Measurements from ENCODE around the gene IPP. TPM values are rescaled to one million over a fixed set of nuclear protein-coding genes. Genes with fewer than 3 reads are reported as not detected.
A peak's percentile ranks its signal among the peaks of the same experiment; 100 is the strongest.
"Not testable (repeated sequence)": the region's sequence is repeated elsewhere in the genome, so short reads cannot be mapped to it uniquely, and the experiment has no call there.

Gene IPP
- total RNA-seq, 2 experiments from 2014 or later: 6.0 to 6.6 TPM

DNA sequence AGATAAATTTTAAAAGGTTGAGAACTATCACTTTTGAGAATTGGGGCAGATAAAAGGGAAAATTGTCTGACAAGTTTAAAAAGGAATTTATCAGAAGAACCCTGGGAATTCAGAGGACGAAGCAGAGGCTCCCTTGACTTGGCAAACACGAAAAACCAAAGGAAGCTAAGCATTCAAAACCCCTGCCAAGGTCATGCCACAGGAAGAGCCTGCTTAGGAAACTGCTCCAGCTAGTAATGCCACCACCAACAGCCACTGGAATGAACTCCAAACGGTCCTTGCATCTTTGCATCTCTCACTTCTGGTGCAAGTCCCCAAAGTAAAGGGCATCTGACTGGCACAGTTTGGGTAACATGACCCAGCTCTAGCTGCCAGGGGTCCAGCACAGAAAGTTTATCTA, 71.3 kb downstream of the IPP start:
- Mint-ChIP-seq H3K9me3 (no peaks in the 10 kb centered on the region), H3K27ac (peak overlapping the region; percentile 39)
- no peak for ATAC-seq (ENCODE audit: poor library complexity)

DNA sequence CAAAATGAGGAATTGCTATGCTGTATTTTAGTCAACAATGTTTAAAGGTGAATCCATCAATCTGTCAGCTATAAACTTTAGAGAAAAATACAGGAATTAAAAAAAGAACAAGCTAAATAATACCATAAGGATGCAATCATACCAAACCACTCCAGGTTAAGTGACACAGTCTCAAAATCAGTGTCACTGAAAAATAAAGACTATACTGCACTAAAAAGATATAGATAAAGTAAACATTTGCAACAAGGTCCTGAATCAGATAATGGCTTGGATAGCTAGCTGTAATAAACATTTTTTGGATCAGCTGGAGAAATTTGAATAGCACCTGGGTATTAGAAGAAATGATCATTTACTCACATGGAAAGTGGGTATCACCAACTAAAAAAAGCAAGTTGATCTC, 72.0 kb downstream of the IPP start:
- TF ChIP-seq, protein P1, sequence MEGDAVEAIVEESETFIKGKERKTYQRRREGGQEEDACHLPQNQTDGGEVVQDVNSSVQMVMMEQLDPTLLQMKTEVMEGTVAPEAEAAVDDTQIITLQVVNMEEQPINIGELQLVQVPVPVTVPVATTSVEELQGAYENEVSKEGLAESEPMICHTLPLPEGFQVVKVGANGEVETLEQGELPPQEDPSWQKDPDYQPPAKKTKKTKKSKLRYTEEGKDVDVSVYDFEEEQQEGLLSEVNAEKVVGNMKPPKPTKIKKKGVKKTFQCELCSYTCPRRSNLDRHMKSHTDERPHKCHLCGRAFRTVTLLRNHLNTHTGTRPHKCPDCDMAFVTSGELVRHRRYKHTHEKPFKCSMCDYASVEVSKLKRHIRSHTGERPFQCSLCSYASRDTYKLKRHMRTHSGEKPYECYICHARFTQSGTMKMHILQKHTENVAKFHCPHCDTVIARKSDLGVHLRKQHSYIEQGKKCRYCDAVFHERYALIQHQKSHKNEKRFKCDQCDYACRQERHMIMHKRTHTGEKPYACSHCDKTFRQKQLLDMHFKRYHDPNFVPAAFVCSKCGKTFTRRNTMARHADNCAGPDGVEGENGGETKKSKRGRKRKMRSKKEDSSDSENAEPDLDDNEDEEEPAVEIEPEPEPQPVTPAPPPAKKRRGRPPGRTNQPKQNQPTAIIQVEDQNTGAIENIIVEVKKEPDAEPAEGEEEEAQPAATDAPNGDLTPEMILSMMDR (IDR thresholded peaks at IDR 0.05): no peak
- H3K27ac Mint-ChIP-seq: no peak overlapping the region
- intact Hi-C loops (cut with DNase I, micrococcal nuclease): no loop called here
- ATAC-seq (ENCODE audit: poor library complexity): no peak
- Histone ChIP-seq H3K27me3 (ENCODE audit: control insufficient read depth in 1 of 2, insufficient read depth in 2 of 2, low read length in 2 of 2) (no peaks in the 10 kb centered on the region), H3K27ac (ENCODE audit: low read depth in 1 of 2, low read length in 2 of 2) (no peak overlapping the region), H3K4me3 (ENCODE audit: low read length) (no peak overlapping the region), H3K9me3 (ENCODE audit: control insufficient read depth in 1 of 2, insufficient read depth in 1 of 2, low read length in 2 of 2) (no peaks in the 10 kb centered on the region), H3K4me1 (ENCODE audit: insufficient read depth, low read length) (peaks cover 44% of the 10 kb centered on the region), H3K36me3 (ENCODE audit: insufficient read depth, low read length) (peaks cover 3% of the 10 kb centered on the region)
- CTCF ChIA-PET: no interaction called here
- POLR2A ChIA-PET: interaction anchor here (1.5 kb wide), 1 partner anchor 9 kb away, joined by 6 read pairs; no protein-coding TSS in a partner anchor
- peaks cover 88% of the 10 kb centered on the region for H3K4me1 Mint-ChIP-seq (ENCODE audit: low read depth)
- no peaks in the 10 kb centered on the region for H3K27me3 Mint-ChIP-seq
- no peaks in the 10 kb centered on the region for H3K9me3 Mint-ChIP-seq
- no peak for DNase-seq
- no peak overlapping the region for H3K4me3 Mint-ChIP-seq
- H3K36me3 Mint-ChIP-seq (ENCODE audit: low read depth): peaks cover 19% of the 10 kb centered on the region

More for the DNA sequence above, 71.3 kb downstream of the IPP start:
- Histone ChIP-seq H3K36me3 (ENCODE audit: insufficient read depth, low read length) (peaks cover 3% of the 10 kb centered on the region), H3K9me3 (ENCODE audit: control insufficient read depth in 1 of 2, insufficient read depth in 1 of 2, low read length in 2 of 2) (no peaks in the 10 kb centered on the region), H3K27me3 (ENCODE audit: control insufficient read depth in 1 of 2, insufficient read depth in 2 of 2, low read length in 2 of 2) (no peaks in the 10 kb centered on the region), H3K4me3 (ENCODE audit: low read length) (no peak overlapping the region), H3K27ac (ENCODE audit: low read depth in 1 of 2, low read length in 2 of 2) (no peak overlapping the region), H3K4me1 (ENCODE audit: insufficient read depth, low read length) (peaks cover 48% of the 10 kb centered on the region)
- no peak for DNase-seq
- H3K36me3 Mint-ChIP-seq (ENCODE audit: low read depth): peaks cover 13% of the 10 kb centered on the region
- TF ChIP-seq, protein P1 (IDR thresholded peaks at IDR 0.05): no peak
- no peaks in the 10 kb centered on the region for H3K27me3 Mint-ChIP-seq
- peak overlapping the region; percentile 38 for H3K4me3 Mint-ChIP-seq
- POLR2A ChIA-PET: interaction anchor here (1.5 kb wide), 1 partner anchor 8 kb away, joined by 6 read pairs; no protein-coding TSS in a partner anchor
- H3K4me1 Mint-ChIP-seq (ENCODE audit: low read depth): peaks cover 83% of the 10 kb centered on the region
- CTCF ChIA-PET: no interaction called here
- intact Hi-C loops (cut with DNase I, micrococcal nuclease): no loop called here

DNA sequence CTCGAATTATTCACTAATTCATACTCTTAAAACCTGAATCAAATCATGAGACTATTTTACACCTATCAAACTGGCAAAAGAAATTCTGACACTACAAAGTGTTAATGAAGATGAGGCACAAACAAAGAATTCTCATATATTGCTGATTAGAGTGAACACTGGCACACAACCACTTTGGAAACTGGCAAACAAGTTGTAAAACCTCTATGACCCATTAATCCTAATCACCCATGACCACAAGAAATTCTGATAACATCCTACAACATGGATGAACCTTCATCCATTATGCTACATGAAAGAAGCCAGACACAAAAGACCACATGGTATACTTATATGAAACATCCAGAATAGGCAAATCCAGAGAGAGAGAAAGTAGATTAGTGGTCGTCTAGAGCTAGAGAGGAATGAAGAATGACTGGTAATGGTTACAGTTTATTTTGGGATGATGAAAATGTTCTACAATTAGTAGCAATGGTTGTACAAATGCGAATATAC, 72.7 kb downstream of the IPP start:
- Mint-ChIP-seq H3K4me3 (peak overlapping the region; percentile 68), H3K4me1 (ENCODE audit: low read depth) (peaks cover 92% of the 10 kb centered on the region), H3K9me3 (no peaks in the 10 kb centered on the region), H3K27me3 (no peaks in the 10 kb centered on the region), H3K36me3 (ENCODE audit: low read depth) (peaks cover 26% of the 10 kb centered on the region), H3K27ac (peak overlapping the region; percentile 6)
- CTCF ChIA-PET: no interaction called here
- DNase-seq (no peak), ATAC-seq (ENCODE audit: poor library complexity) (no peak)
- TF ChIP-seq, protein P1 (IDR thresholded peaks at IDR 0.05): no peak
- H3K4me3 ChIP-seq (ENCODE audit: low read length): no peak overlapping the region
- POLR2A ChIA-PET: interaction anchor here (1.5 kb wide), 1 partner anchor 9 kb away, joined by 6 read pairs; no protein-coding TSS in a partner anchor
- H3K36me3 ChIP-seq (ENCODE audit: insufficient read depth, low read length): peaks cover 3% of the 10 kb centered on the region
- peaks cover 45% of the 10 kb centered on the region for H3K4me1 ChIP-seq (ENCODE audit: insufficient read depth, low read length)
- no peaks in the 10 kb centered on the region for H3K27me3 ChIP-seq (ENCODE audit: control insufficient read depth in 1 of 2, insufficient read depth in 2 of 2, low read length in 2 of 2)
- intact Hi-C loops (cut with DNase I, micrococcal nuclease): no loop called here
- H3K27ac ChIP-seq (ENCODE audit: low read depth in 1 of 2, low read length in 2 of 2): no peak overlapping the region
- H3K9me3 ChIP-seq (ENCODE audit: control insufficient read depth in 1 of 2, insufficient read depth in 1 of 2, low read length in 2 of 2): no peaks in the 10 kb centered on the region

DNA sequence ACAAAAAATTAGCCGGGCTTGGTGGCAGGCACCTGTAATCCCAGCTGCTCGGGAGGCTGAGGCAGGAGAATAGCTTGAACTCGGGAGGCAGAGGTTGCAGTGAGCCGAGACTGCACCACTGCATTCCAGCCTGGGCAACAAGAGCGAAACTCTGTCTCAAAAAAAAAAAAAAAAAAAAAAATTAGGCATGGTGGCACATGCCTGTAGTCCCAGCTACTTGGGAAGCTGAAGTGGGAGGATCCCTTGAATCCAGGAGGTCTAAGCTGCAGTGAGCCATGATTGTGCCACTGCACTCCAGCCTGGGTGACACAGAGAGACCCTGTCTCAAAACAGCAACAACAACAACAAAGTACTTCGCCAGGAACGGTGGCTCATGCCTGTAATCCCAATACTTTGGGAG, 73.9 kb downstream of the IPP start:
- H3K4me1 ChIP-seq (ENCODE audit: insufficient read depth, low read length): peaks cover 46% of the 10 kb centered on the region
- intact Hi-C loops (cut with DNase I, micrococcal nuclease); H3K27ac Mint-ChIP-seq; H3K27me3 Mint-ChIP-seq; H3K9me3 Mint-ChIP-seq; ATAC-seq (ENCODE audit: poor library complexity); H3K27ac ChIP-seq (ENCODE audit: low read depth in 1 of 2, low read length in 2 of 2); H3K9me3 ChIP-seq (ENCODE audit: control insufficient read depth in 1 of 2, insufficient read depth in 1 of 2, low read length in 2 of 2); H3K36me3 ChIP-seq (ENCODE audit: insufficient read depth, low read length); H3K4me3 ChIP-seq (ENCODE audit: low read length); H3K27me3 ChIP-seq (ENCODE audit: control insufficient read depth in 1 of 2, insufficient read depth in 2 of 2, low read length in 2 of 2); POLR2A ChIA-PET; H3K4me3 Mint-ChIP-seq; DNase-seq: not testable (repeated sequence)
- CTCF ChIA-PET: interaction anchor here (0.7 kb wide), 3 partner anchors 28 to 943 kb away, joined by 3 to 4 read pairs (median 3); no protein-coding TSS in a partner anchor
- peaks cover 86% of the 10 kb centered on the region for H3K4me1 Mint-ChIP-seq (ENCODE audit: low read depth)
- H3K36me3 Mint-ChIP-seq (ENCODE audit: low read depth): peaks cover 31% of the 10 kb centered on the region

Data from CD4-positive, alpha-beta T cell (primary cell).